Breast epithelium (tissue), 3 donors: Measurements from ENCODE around the gene HOMER1.

Experiments
- POLR2A ChIP-seq: fragments of 450-650 bp; IDR thresholded peaks from one replicate; pipeline ENCODE4 v1.6.1; 2016; ENCODE audit warnings: antibody characterized with exemption, mild to moderate bottlenecking, moderate library complexity
- POLR2AphosphoS5 ChIP-seq, 3 donors: sonication (generic); formaldehyde crosslinking; IDR thresholded peaks; one replicate each; pipeline ENCODE4 v1.6.1; 2017; ENCODE audit warnings: antibody characterized with exemption in 3 of 3
- TF ChIP-seq, protein P1 (sequence below), 3 donors: fragments of 450-650 bp; IDR thresholded peaks; one replicate each; pipeline ENCODE4 v1.5.1; 2016 to 2017; ENCODE audit warnings: antibody characterized with exemption in 3 of 3, mild to moderate bottlenecking in 3 of 3, moderate library complexity in 3 of 3

- TF ChIP-seq POLR2AphosphoS5 (IDR thresholded peaks at IDR 0.05) (no peak), POLR2A (no peak)
- TF ChIP-seq, protein P1, sequence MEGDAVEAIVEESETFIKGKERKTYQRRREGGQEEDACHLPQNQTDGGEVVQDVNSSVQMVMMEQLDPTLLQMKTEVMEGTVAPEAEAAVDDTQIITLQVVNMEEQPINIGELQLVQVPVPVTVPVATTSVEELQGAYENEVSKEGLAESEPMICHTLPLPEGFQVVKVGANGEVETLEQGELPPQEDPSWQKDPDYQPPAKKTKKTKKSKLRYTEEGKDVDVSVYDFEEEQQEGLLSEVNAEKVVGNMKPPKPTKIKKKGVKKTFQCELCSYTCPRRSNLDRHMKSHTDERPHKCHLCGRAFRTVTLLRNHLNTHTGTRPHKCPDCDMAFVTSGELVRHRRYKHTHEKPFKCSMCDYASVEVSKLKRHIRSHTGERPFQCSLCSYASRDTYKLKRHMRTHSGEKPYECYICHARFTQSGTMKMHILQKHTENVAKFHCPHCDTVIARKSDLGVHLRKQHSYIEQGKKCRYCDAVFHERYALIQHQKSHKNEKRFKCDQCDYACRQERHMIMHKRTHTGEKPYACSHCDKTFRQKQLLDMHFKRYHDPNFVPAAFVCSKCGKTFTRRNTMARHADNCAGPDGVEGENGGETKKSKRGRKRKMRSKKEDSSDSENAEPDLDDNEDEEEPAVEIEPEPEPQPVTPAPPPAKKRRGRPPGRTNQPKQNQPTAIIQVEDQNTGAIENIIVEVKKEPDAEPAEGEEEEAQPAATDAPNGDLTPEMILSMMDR (IDR thresholded peaks at IDR 0.05) = no peak
These were observed 8.8 kb downstream of the HOMER1 start for GRCh38 chr5:79505138-79505537.
